Measurements from ENCODE around the gene PDK2.

- TF ChIP-seq CTCF (conservative IDR thresholded peaks at IDR 0.05 in 1 of 2, IDR thresholded peaks at IDR 0.05 in 1 of 2; ENCODE audit: low read depth in 1 of 2, low read length in 2 of 2) (no peak), EZH2 (IDR thresholded peaks at IDR 0.05; ENCODE audit: low read length, missing control alignments) (no peak)
These were observed 32.6 kb upstream of the PDK2 start for GRCh38 chr17:50062293-50063243.

All from fibroblast of lung (primary cell).